H4 (cell line): Measurements from ENCODE around the gene CCNDBP1. TPM values are rescaled to one million over a fixed set of nuclear protein-coding genes. Genes with fewer than 3 reads are reported as not detected.

Experiments used
- DNase-seq: peaks from one replicate; pipeline ENCODE4 v3.0.0-alpha.2; 2015; ENCODE audit warnings: low spot score
- total RNA-seq: library from RNA; depleted of rRNA; stranded (reverse); fragments of >200 nt; shearing (Covaris generic); gene quantifications from 2 replicates; pipeline ENCODE4 v1.2.3, GENCODE V29; 2014; rRNA removed

CCNDBP1 gene
- total RNA-seq, 1 experiment from 2014 or later = 70.5 TPM

GRCh38 chr15:43243020-43243645 is 57.9 kb downstream of the CCNDBP1 start:
- no peak for DNase-seq

- no peak for DNase-seq
Observed at GRCh38 chr15:43244092-43244491, 58.9 kb downstream of the CCNDBP1 start.

GRCh38 chr15:43246261-43246774 is 61.1 kb downstream of the CCNDBP1 start:
- no peak for DNase-seq

Other genes with a start within 250 kb of the CCNDBP1 start
- 14.2 and 14.5 TPM in 2 replicates for gene UBR1, start 79.4 kb upstream of the CCNDBP1 start, total RNA-seq
- 17.7 and 18.0 TPM in 2 replicates for gene TMEM62, start 51.8 kb upstream of the CCNDBP1 start, total RNA-seq
- gene EPB42, start 35.6 kb downstream of the CCNDBP1 start, total RNA-seq = 0.04 TPM in 1 of 2 replicates, not detected in the other
- gene TGM5, start 81.5 kb downstream of the CCNDBP1 start, total RNA-seq = not detected in 2 replicates
- not detected in 2 replicates for gene TGM7, start 116.9 kb downstream of the CCNDBP1 start, total RNA-seq
- 13.8 and 20.0 TPM in 2 replicates for gene LCMT2, start 145.2 kb downstream of the CCNDBP1 start, total RNA-seq
- gene ZSCAN29, start 185.6 kb downstream of the CCNDBP1 start, total RNA-seq = 9.2 and 14.5 TPM in 2 replicates
- gene TUBGCP4, start 185.7 kb downstream of the CCNDBP1 start, total RNA-seq = 12.4 and 19.0 TPM in 2 replicates